CD14-positive monocyte (primary cell): ENCODE results near the gene EFCAB5. TPM values are rescaled to one million over a fixed set of nuclear protein-coding genes. Genes with fewer than 3 reads are reported as not detected.
A peak's percentile ranks its signal among the peaks of the same experiment; 100 is the strongest.

ENCODE experiments used
- DNase-seq, 3 donors: peaks; one replicate each; pipeline ENCODE4 v3.0.0-alpha.2; 2011 to 2022
- H2AFZ ChIP-seq: 2 replicates; pipeline ENCODE4 v1.6.0; 2012; ENCODE audit warnings: mild to moderate bottlenecking, low read depth, low read length, inconsistent platforms; ENCODE audit not compliant: insufficient read depth, poor library complexity, severe bottlenecking
- H3K27ac ChIP-seq, 2 donors: 1 replicate in 1 of 2; 2 replicates in 1 of 2; pipeline ENCODE4 v1.5.1; 2012 to 2013; ENCODE audit warnings: low read length in 2 of 2, control low read depth in 1 of 2, inconsistent platforms in 1 of 2, low read depth in 1 of 2, mild to moderate bottlenecking in 1 of 2
- H3K27me3 ChIP-seq, 2 donors: one replicate each; pipeline versions ENCODE4 v1.6.0 to v1.6.1; 2011 to 2013; ENCODE audit warnings: low read length in 2 of 2; ENCODE audit not compliant: control insufficient read depth in 2 of 2, insufficient read depth in 2 of 2
- H3K36me3 ChIP-seq, 2 donors: replicated peaks in 1 of 2; 1 replicate in 1 of 2; 2 replicates in 1 of 2; pipeline versions ENCODE4 v1.5.1 to v1.6.1; 2012 to 2013; ENCODE audit warnings: low read length in 2 of 2, control low read depth in 1 of 2, inconsistent platforms in 1 of 2, mild to moderate bottlenecking in 1 of 2; ENCODE audit not compliant: insufficient read depth in 2 of 2, control insufficient read depth in 1 of 2
- H3K4me1 ChIP-seq, 2 donors: 1 replicate in 1 of 2; 2 replicates in 1 of 2; pipeline versions ENCODE4 v1.5.1 to v1.6.1; 2012 to 2013; ENCODE audit warnings: low read length in 2 of 2, control low read depth in 1 of 2, inconsistent platforms in 1 of 2, mild to moderate bottlenecking in 1 of 2, moderate library complexity in 1 of 2; ENCODE audit not compliant: insufficient read depth in 2 of 2, control insufficient read depth in 1 of 2
- H3K4me2 ChIP-seq: replicated peaks from 2 replicates; pipeline ENCODE3; 2012; ENCODE audit warnings: low read length, moderate library complexity, mild to moderate bottlenecking; ENCODE audit not compliant: poor library complexity, severe bottlenecking; ENCODE audit errors: extremely low read depth
- H3K4me3 ChIP-seq, 3 experiments: fragments of 200-600 bp in 1 of 3; sonication (generic) in 1 of 3; replicated peaks in 1 of 3; 1 replicate in 2 of 3; 2 replicates in 1 of 3; pipeline ENCODE4 v1.5.1; 2011 to 2013; ENCODE audit warnings: low read length in 3 of 3, mild to moderate bottlenecking in 3 of 3, control low read depth in 2 of 3, low read depth in 2 of 3, inconsistent platforms in 1 of 3, moderate library complexity in 1 of 3
- H3K79me2 ChIP-seq: 2 replicates; pipeline ENCODE4 v1.6.0; 2012; ENCODE audit warnings: mild to moderate bottlenecking, control low read depth, inconsistent platforms, low read length, moderate library complexity; ENCODE audit not compliant: insufficient read depth
- H3K9ac ChIP-seq: 2 replicates; pipeline ENCODE4 v1.6.0; 2017; ENCODE audit warnings: low read length, mild to moderate bottlenecking; ENCODE audit not compliant: insufficient read depth, poor library complexity, severe bottlenecking
- H3K9me3 ChIP-seq, 2 donors: replicated peaks in 1 of 2; 1 replicate in 1 of 2; 2 replicates in 1 of 2; pipeline versions ENCODE4 v1.5.1 to v1.6.1; 2012 to 2013; ENCODE audit warnings: low read length in 2 of 2, control low read depth in 1 of 2; ENCODE audit not compliant: control insufficient read depth in 1 of 2, insufficient read depth in 1 of 2
- H4K20me1 ChIP-seq: 2 replicates; pipeline ENCODE4 v1.6.0; 2012; ENCODE audit warnings: mild to moderate bottlenecking, low read length, control low read depth, moderate library complexity; ENCODE audit not compliant: insufficient read depth
- H3K27ac Mint-ChIP-seq, 7 donors: one replicate each; pipeline ENCODE4 v1.8.0; 2020; ENCODE audit warnings: mild to moderate bottlenecking in 7 of 7, mixed read lengths in 7 of 7, moderate library complexity in 6 of 7, inconsistent platforms in 2 of 7
- H3K27me3 Mint-ChIP-seq, 3 donors: one replicate each; pipeline ENCODE4 v1.8.0; 2021 to 2022; ENCODE audit warnings: low read depth in 3 of 3, mild to moderate bottlenecking in 3 of 3, mixed read lengths in 3 of 3, moderate library complexity in 3 of 3, inconsistent platforms in 1 of 3
- H3K36me3 Mint-ChIP-seq, 2 donors: one replicate each; pipeline ENCODE4 v1.8.0; 2020; ENCODE audit warnings: mixed read lengths in 2 of 2, inconsistent platforms in 1 of 2, mild to moderate bottlenecking in 1 of 2
- H3K4me1 Mint-ChIP-seq: one replicate; pipeline ENCODE4 v1.8.0; 2020; ENCODE audit warnings: mild to moderate bottlenecking, mixed read lengths
- H3K4me3 Mint-ChIP-seq, 2 donors: one replicate each; pipeline ENCODE4 v1.8.0; 2020; ENCODE audit warnings: mild to moderate bottlenecking in 2 of 2, mixed read lengths in 2 of 2, moderate library complexity in 1 of 2
- H3K9me3 Mint-ChIP-seq, 7 donors: one replicate each; pipeline ENCODE4 v1.8.0; 2020 to 2022; ENCODE audit warnings: mixed read lengths in 7 of 7, mild to moderate bottlenecking in 6 of 7, moderate library complexity in 6 of 7, inconsistent platforms in 2 of 7
- WGBS: methylation state at CpG from one replicate; pipeline ENCODE4 v1.1.5; 2013; ENCODE audit warnings: missing lambda C conversion rate; ENCODE audit not compliant: insufficient coverage; 5-methylcytosine and 5-hydroxymethylcytosine counted together
- intact Hi-C, 2 donors: fragments of 100-400 bp; cut with micrococcal nuclease; formaldehyde crosslinking; loops; one replicate each; pipeline versions ENCODE4 v1.15.0 to v1.15.1; 2023
- polyA plus RNA-seq, 3 donors: library from polyadenylated mRNA; depleted of rRNA in 1 of 3; unstranded in 2 of 3; stranded (reverse) in 1 of 3; fragments of 300-500 nt in 2 of 3; fragments of >200 nt in 1 of 3; fragmentation: Illumina TruSeq in 2 of 3; gene quantifications; 1 replicate in 2 of 3; 2 replicates in 1 of 3; pipeline ENCODE4 v1.2.3, GENCODE V29; 2012 to 2021
- TF ChIP-seq, protein P1 (sequence below): fragments of 200-600 bp; IDR thresholded peaks from one replicate; pipeline ENCODE4 v1.8.0; 2022; ENCODE audit warnings: antibody characterized with exemption, mild to moderate bottlenecking

Gene EFCAB5
- polyA plus RNA-seq, 3 donors = 0.04 TPM; not detected in 2

DNA sequence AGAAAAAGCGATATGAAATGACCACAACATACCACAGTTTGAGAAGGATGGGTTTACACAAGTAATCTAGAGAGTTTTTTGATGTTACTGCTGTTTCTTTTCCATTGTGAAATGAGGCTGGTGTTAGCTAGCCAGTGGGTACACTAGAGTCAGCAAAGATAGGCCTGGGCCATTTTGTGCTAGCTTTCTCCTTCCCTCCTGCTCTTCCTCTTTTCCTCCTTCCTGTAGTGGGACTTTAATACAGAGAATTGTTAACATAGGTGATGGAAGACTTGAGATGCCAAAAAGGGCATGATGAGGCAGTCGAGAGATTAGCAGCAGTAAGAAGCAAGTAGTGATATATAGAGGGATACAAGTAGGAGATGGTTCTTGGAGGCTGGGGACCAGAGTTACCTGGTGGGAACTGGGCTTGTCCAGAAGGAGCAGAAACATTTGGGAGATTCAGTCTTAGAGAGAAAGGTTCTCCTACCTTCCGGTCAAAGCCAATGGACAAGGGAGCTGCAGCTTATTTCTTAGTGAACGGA is 182.9 kb downstream of the EFCAB5 start:
- WGBS = 90% methylated on average over 1 of the region's 4 CpGs
- Histone ChIP-seq H2AFZ (no peak overlapping the region), H3K27me3 (no peaks in the 10 kb centered on the region), H3K79me2 (peaks cover 84% of the 10 kb centered on the region), H3K9ac (no peak overlapping the region), H3K9me3 (no peaks in the 10 kb centered on the region), H3K4me1 (peaks cover 4% of the 10 kb centered on the region in 2 donors), H3K4me2 (no peak overlapping the region), H3K36me3 (peaks cover 26 to 57% of the 10 kb centered on the region in 2 donors), H3K27ac (peak overlapping the region in 1 of 2 donors; percentile 44), H3K4me3 (no peak overlapping the region), H4K20me1 (peaks cover 58% of the 10 kb centered on the region)
- no peaks in the 10 kb centered on the region for H3K9me3 Mint-ChIP-seq
- intact Hi-C loops = loop anchor here in 1 of 2 donors (10.0 kb wide), 2 partner anchors 210 to 350 kb away; partner anchors contain the start of genes GOSR1 and TMIGD1
- peaks cover 28 to 46% of the 10 kb centered on the region in 2 donors for H3K36me3 Mint-ChIP-seq
- no peaks in the 10 kb centered on the region for H3K27me3 Mint-ChIP-seq
- no peak for DNase-seq
- H3K4me3 Mint-ChIP-seq = no peak overlapping the region
- H3K4me1 Mint-ChIP-seq = peaks cover 13% of the 10 kb centered on the region
- TF ChIP-seq, protein P1, sequence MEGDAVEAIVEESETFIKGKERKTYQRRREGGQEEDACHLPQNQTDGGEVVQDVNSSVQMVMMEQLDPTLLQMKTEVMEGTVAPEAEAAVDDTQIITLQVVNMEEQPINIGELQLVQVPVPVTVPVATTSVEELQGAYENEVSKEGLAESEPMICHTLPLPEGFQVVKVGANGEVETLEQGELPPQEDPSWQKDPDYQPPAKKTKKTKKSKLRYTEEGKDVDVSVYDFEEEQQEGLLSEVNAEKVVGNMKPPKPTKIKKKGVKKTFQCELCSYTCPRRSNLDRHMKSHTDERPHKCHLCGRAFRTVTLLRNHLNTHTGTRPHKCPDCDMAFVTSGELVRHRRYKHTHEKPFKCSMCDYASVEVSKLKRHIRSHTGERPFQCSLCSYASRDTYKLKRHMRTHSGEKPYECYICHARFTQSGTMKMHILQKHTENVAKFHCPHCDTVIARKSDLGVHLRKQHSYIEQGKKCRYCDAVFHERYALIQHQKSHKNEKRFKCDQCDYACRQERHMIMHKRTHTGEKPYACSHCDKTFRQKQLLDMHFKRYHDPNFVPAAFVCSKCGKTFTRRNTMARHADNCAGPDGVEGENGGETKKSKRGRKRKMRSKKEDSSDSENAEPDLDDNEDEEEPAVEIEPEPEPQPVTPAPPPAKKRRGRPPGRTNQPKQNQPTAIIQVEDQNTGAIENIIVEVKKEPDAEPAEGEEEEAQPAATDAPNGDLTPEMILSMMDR = no peak
- peak overlapping the region; percentile 6 to 92 (median 74) for H3K27ac Mint-ChIP-seq

DNA sequence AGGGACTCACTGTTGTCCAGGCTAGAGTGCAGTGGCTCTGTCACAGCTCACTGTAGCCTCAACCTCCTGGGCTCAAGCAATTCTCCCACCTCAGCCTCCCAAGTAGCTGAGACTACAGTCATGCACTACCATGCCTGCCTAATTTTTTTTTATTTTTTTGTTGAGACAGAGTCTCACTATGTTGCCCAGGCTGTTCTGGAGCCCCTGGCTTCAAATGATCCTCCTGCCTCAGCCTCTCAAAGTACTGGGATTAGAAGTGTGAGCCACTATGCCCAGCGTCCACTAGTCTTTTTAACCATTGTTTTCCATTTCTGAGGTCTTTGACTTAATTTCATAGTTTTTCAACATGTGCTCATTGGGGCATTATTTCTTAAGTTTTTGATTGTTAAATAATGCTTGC is 188.7 kb downstream of the EFCAB5 start:
- no peak overlapping the region for H3K27ac ChIP-seq
- Mint-ChIP-seq H3K27ac (peak overlapping the region in 3 of 7 donors; percentile 12 to 50 (median 12)), H3K9me3 (no peaks in the 10 kb centered on the region), H3K4me1 (no peaks in the 10 kb centered on the region), H3K4me3 (no peak overlapping the region), H3K36me3 (peaks cover 42 to 50% of the 10 kb centered on the region in 2 donors), H3K27me3 (no peaks in the 10 kb centered on the region)
- H3K36me3 ChIP-seq = peaks cover 31 to 85% of the 10 kb centered on the region in 2 donors
- no peak for DNase-seq
- H3K27me3 ChIP-seq = no peaks in the 10 kb centered on the region
- H4K20me1 ChIP-seq = peaks cover 63% of the 10 kb centered on the region
- no peak overlapping the region for H2AFZ ChIP-seq
- H3K9ac ChIP-seq = no peak overlapping the region
- H3K9me3 ChIP-seq = no peaks in the 10 kb centered on the region
- intact Hi-C loops = no loop called here
- TF ChIP-seq, protein P1 = no peak
- peaks cover 68% of the 10 kb centered on the region for H3K79me2 ChIP-seq
- H3K4me3 ChIP-seq = no peak overlapping the region
- H3K4me1 ChIP-seq = no peaks in the 10 kb centered on the region
- no CpG with 5 or more reads among the region's 1 CpG for WGBS
- no peak overlapping the region for H3K4me2 ChIP-seq
